ENCODE results near the gene CD209. TPM values are rescaled to one million over a fixed set of nuclear protein-coding genes. Genes with fewer than 3 reads are reported as not detected.

The CD209 gene
- total RNA-seq, 1 donor from 2014 or later: 0.04 TPM

DNA sequence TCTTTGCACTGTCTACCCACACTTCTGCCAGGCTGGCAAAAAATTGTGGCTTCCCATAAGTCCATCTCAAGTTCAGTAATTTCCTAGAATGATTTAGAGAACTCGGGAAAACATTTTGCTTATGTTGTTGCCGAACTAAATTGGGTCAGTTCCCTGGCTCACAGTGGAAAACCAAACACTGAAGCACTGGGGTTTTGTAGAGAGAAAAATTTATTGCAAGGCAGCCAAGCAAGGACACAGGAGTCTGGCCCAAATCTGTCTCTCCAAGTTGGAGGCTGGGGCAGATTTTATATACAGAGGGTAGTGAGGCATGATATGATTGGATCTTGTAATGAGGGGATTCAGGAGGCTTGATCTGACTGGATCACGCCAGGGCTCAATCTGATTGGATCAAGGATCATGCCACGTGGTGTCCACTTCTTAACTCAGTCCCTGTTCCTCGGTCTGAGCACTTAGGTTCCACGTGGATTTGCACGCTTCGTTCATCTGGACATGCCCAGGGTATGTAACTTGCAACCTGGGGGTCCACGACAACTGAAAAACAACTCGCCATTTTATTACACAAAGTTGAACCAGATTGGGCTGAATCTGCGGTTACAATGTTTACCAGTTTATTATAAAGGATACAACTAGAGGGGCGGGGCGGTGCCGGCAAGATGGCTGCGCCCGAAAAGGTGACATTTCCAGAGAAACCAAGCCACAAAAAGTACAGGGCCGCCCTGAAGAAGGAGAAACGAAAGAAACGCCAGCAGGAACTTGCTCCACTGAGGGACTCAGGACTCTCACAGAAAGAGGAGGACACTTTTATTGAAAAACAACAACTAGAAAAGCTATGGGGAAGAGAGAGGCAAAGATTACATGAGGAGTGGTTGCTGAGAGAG lies 7.3 kb downstream of the CD209 start:
- no peak for DNase-seq (ENCODE audit: low read depth)
- no peak overlapping the region for H3K4me3 ChIP-seq (ENCODE audit: low read depth, low read length)
- TF ChIP-seq, protein P1, sequence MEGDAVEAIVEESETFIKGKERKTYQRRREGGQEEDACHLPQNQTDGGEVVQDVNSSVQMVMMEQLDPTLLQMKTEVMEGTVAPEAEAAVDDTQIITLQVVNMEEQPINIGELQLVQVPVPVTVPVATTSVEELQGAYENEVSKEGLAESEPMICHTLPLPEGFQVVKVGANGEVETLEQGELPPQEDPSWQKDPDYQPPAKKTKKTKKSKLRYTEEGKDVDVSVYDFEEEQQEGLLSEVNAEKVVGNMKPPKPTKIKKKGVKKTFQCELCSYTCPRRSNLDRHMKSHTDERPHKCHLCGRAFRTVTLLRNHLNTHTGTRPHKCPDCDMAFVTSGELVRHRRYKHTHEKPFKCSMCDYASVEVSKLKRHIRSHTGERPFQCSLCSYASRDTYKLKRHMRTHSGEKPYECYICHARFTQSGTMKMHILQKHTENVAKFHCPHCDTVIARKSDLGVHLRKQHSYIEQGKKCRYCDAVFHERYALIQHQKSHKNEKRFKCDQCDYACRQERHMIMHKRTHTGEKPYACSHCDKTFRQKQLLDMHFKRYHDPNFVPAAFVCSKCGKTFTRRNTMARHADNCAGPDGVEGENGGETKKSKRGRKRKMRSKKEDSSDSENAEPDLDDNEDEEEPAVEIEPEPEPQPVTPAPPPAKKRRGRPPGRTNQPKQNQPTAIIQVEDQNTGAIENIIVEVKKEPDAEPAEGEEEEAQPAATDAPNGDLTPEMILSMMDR (IDR thresholded peaks at IDR 0.05; ENCODE audit: insufficient read depth, low read length, poor library complexity, severe bottlenecking): no peak
- no peaks in the 10 kb centered on the region for H3K36me3 ChIP-seq (ENCODE audit: control insufficient read depth, insufficient read depth, low read length)
- peaks cover 3% of the 10 kb centered on the region for H3K27me3 ChIP-seq (ENCODE audit: control insufficient read depth, insufficient read depth, low read length)

- TF ChIP-seq, protein P1 (IDR thresholded peaks at IDR 0.05; ENCODE audit: insufficient read depth, low read length, poor library complexity, severe bottlenecking): no peak
- DNase-seq (ENCODE audit: low read depth): no peak
- Histone ChIP-seq H3K4me3 (ENCODE audit: low read depth, low read length) (no peak overlapping the region), H3K27me3 (ENCODE audit: control insufficient read depth, insufficient read depth, low read length) (peaks cover 6% of the 10 kb centered on the region), H3K36me3 (ENCODE audit: control insufficient read depth, insufficient read depth, low read length) (no peaks in the 10 kb centered on the region)
Observed at GRCh38 chr19:7739211-7739755, 8.1 kb downstream of the CD209 start.

- DNase-seq (ENCODE audit: low read depth): no peak
- TF ChIP-seq, protein P1 (IDR thresholded peaks at IDR 0.05; ENCODE audit: insufficient read depth, low read length, poor library complexity, severe bottlenecking): no peak
Observed at GRCh38 chr19:7738023-7738422, 9.3 kb downstream of the CD209 start.

GRCh38 chr19:7737215-7737614 lies 10.1 kb downstream of the CD209 start:
- Histone ChIP-seq H3K36me3 (ENCODE audit: control insufficient read depth, insufficient read depth, low read length) (no peaks in the 10 kb centered on the region), H3K4me3 (ENCODE audit: low read depth, low read length) (no peak overlapping the region), H3K27me3 (ENCODE audit: control insufficient read depth, insufficient read depth, low read length) (peaks cover 9% of the 10 kb centered on the region)
- no peak for DNase-seq (ENCODE audit: low read depth)
- TF ChIP-seq, protein P1 (IDR thresholded peaks at IDR 0.05; ENCODE audit: insufficient read depth, low read length, poor library complexity, severe bottlenecking): no peak

More at GRCh38 chr19:7738023-7738422, 9.3 kb downstream of the CD209 start:
- Histone ChIP-seq H3K27me3 (ENCODE audit: control insufficient read depth, insufficient read depth, low read length) (peaks cover 6% of the 10 kb centered on the region), H3K4me3 (ENCODE audit: low read depth, low read length) (no peak overlapping the region), H3K36me3 (ENCODE audit: control insufficient read depth, insufficient read depth, low read length) (no peaks in the 10 kb centered on the region)

DNA sequence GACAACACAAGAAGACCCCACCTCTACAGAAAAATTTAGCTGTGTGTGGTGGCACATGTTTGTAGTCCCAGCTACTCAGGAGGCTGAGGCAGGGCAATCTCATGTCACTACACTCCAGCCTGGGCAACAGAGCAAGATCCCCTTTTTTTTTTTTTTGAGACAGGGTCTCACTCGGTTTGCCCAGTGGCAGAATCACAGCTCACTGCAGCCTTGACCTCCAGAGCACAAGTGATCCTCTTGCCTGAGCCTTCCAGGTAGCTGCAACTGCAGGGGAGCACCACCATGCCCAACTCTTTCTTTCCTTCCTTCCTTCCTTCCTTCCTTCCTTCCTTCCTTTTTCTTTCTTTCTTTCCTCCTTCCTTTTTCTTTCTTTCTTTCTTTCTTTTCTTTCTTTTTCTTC lies 11.2 kb downstream of the CD209 start:
- TF ChIP-seq, protein P1 (IDR thresholded peaks at IDR 0.05; ENCODE audit: insufficient read depth, low read length, poor library complexity, severe bottlenecking): no peak
- H3K27me3 ChIP-seq (ENCODE audit: control insufficient read depth, insufficient read depth, low read length): peaks cover 19% of the 10 kb centered on the region
- H3K36me3 ChIP-seq (ENCODE audit: control insufficient read depth, insufficient read depth, low read length): no peaks in the 10 kb centered on the region
- DNase-seq (ENCODE audit: low read depth): no peak
- no peak overlapping the region for H3K4me3 ChIP-seq (ENCODE audit: low read depth, low read length)

All from kidney epithelial cell (primary cell).